Middle frontal gyrus (tissue), 1 donor: ENCODE data around the gene C10orf95.
"Not testable (repeated sequence)": the region's sequence is repeated elsewhere in the genome, so short reads cannot be mapped to it uniquely, and the experiment has no call there.

Experiments
- DNase-seq: peaks from one replicate; pipeline ENCODE4 v3.0.0-alpha.2; 2015; ENCODE audit warnings: low spot score; ENCODE audit errors: extremely low spot score

The C10orf95 gene

DNA sequence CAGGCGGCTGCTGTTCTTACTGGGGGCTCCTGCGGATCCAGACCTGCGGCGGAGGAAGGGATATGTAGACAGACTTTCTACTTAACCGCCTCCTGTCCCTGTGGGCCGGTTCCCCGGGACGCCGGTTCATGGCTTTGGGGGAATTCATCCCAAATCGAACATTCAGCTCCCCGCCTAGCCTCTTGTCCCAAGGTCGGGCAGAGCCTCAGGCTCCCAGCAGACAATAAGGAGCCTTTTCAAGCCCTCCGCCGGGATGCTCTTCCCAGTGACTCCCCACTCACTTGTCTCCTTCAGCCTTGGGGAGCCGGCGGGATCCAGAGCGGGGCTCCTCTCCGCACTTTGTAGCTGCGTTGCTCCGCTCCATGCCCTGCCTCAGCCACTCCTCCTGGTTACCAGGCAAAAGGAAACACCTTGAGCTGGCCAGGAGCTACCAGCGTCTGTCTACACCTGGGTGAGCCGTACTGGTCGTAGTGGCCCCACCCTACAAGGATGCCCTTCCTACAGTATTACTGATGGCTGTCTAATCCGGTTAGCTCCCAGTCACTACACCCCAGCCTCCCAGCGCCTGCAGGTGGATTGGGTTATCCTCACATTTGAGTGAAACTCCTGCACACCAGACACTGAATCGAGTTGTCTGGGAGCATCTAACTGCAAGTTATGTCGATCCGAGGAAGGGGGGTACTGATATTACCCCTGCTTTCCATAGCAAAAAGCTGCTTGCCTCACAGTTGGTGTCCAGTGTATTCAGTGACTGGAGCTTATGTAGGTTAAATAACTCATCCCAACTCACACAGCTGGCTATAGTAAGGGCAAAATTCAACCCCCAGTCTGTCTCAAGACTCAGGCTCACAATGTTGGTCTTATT, at the start of gene C10orf95:
C10orf95 (minus strand) TSS at position 439 of the 865 bp plus-strand sequence. CDS start 450 bp downstream, outside the sequence.
- no peak for DNase-seq

DNA sequence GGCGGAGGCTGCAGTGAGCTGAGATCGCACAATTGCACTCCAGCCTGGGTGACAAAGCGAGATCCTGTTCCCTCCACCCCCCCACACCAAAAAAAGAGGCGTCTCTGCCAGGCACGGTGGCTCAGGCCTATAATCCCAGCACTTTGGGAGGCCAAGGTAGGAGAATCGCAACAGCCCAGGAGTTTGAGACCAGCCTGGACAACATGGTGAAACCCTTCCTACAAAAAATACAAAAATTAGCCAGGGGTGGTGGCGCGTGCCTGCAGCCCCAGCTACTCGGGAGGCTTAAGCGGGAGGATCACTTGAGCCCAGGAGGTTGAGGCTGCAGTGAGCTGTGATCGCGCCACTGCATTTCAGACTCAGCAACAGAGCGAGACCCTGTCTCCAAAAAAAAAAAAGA, 49.3 kb upstream of the C10orf95 start:
- not testable (repeated sequence) for DNase-seq

- DNase-seq: no peak
Measured at GRCh38 chr10:102499356-102499755, 48.0 kb upstream of the C10orf95 start.

DNA sequence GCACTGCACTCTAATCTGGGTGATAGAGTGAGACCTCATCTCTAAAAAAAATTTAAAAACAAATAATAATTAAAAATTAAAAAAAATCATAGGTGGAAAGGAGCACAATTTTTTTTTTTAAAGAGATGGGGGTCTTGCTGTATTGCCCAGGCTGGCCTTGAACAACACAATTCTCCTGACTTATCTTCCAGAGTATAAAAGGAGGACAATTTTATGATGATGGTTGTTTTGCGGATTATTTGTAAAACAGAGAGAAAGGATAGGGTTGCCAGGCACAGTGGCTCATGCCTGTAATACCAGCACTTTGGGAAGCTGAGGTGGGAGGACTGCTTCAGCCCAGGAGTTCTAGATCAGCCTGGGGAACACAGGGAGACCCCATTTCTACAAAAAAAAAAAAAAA, 46.2 kb upstream of the C10orf95 start:
- no peak for DNase-seq

- DNase-seq: no peak
Measured at GRCh38 chr10:102493771-102494170, 42.4 kb upstream of the C10orf95 start.

DNA sequence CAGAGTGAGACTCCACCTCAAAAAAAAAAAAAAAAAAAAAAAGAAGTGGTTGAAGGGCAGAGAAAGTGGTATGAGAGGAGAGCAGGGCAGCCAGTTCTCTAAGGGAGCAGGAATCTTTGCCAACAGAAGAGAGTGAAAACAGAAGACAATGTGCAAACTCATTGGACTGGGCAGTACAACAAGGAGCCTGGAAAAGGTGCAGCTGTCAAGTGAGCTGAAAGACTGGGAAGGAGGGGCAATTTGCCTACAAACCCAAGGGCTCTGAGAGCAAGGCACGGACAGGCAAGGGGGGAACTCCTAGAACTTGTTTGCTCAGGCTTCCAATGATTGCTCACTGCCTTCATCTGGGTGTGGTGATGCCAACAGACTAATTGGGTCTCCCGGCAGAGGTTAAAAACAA, 41.6 kb upstream of the C10orf95 start:
- DNase-seq: no peak

DNA sequence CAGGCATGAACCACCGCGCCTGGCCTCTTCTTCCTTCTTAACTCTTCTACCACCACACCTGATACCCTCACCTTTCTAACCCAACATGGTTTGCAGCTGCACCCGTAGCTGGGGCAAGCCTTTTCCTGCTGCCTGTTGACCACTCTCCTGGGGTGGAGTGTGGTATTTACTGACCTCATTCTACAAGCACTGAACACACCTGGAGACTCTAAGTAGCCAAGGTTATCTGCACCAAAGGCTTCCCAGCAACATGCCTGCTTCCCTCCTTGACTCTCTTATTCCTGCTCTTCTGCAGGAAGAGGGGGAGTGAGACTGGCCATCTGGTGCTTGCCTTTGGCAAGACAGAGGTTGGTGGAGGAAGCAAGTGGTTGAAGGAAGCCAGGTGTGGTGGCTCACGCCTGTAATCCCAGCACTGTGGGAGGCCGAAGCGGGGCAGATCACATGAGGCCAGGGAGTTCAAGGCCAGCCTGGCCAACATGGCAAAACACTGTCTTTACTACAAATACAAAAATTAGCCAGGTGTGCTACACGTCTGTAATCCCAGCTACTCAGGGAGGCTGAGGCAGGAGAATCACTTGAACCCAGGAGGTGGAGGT, 41.1 kb upstream of the C10orf95 start:
- no peak for DNase-seq

GRCh38 chr10:102491136-102491535, 39.8 kb upstream of the C10orf95 start:
- DNase-seq: no peak

- no peak for DNase-seq
Measured at GRCh38 chr10:102485093-102485784, 33.9 kb upstream of the C10orf95 start.

GRCh38 chr10:102484021-102484420, 32.7 kb upstream of the C10orf95 start:
- DNase-seq: no peak

DNA sequence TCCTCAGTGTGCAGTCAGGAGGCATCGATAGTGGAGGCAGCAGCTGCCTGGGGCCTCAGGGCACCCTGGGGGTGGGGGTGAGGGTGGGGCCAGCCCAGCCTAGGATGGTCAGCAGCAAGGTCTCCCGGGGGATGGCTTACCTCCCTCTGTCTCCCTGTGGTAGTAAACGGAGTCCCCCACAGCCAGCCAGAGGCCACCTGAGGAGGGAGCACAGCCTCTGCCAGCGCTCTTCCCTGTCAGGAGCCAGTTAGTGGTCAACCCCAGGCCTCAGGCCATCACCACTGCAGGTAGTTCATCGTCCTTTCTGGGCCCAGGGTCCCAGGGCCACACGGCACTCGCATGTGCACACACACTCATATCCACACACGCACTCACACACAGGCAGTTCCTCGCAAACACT, 29.1 kb upstream of the C10orf95 start:
- no peak for DNase-seq

DNA sequence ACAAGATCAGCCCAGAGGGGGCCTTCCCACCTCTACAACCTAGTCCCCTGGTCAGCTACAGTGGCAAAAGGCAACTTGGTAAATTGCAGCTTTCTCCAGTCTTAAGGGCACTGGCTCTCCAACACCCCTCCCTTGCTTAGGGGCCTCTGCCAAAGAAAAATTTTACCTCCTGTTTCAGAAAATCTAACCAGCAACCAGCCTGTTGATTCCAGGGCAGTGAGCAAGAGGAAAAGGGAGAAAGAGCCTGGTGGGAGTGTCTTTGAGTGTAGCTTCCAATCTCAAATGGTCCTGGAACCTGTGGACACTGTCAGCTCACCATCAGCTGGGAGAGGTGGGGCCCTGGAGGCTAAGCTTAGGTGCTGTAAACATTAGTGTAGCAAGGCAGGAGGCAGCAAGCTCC, 28.3 kb upstream of the C10orf95 start:
- no peak for DNase-seq

- DNase-seq: no peak
Measured at GRCh38 chr10:102476466-102477141, 25.3 kb upstream of the C10orf95 start.

GRCh38 chr10:102475451-102476040, 24.2 kb upstream of the C10orf95 start:
- no peak for DNase-seq

DNA sequence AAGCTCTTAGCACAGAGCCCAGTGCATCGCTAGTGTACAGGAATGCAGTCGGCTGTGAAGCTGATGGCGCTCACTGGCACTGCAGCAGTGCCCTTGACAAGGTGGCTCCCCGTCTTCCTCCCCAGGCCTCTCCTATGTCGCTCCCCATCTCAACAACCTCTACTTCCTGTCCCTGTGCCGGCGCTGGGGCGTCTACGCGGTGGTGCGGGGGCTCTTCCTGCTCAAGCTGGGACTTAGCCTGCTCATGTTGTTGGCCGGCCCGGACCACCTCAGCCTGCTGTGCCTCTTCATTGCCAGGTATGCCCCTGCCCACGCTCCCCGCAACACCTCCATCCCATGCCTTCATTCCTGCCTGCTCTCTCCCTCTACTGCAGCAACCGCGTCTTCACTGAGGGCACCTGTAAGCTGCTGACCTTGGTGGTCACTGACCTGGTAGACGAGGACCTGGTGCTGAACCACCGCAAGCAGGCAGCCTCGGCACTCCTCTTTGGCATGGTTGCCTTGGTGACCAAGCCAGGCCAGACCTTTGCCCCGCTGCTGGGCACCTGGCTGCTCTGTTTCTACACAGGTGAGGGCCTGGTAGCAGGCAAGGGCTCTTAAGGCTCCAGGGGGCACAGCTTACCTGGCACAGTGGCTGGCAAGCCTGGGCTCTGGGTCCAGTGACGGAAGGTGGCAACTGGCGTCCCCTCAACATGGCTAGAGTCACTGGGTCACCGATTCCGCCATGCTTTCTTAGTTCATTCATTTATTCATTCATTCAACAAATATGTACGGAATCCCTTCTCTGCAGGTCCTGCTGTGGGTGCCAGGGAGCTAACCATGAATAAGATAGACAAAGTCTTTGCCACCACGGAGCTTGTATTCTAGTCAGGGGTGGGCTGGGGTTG, 22.3 kb upstream of the C10orf95 start:
- DNase-seq: no peak

- no peak for DNase-seq
Measured at GRCh38 chr10:102470579-102471546, 19.5 kb upstream of the C10orf95 start.

- DNase-seq: no peak
Measured at GRCh38 chr10:102468683-102469082, 17.3 kb upstream of the C10orf95 start.

- DNase-seq: no peak
Measured at GRCh38 chr10:102467971-102468438, 16.7 kb upstream of the C10orf95 start.

DNA sequence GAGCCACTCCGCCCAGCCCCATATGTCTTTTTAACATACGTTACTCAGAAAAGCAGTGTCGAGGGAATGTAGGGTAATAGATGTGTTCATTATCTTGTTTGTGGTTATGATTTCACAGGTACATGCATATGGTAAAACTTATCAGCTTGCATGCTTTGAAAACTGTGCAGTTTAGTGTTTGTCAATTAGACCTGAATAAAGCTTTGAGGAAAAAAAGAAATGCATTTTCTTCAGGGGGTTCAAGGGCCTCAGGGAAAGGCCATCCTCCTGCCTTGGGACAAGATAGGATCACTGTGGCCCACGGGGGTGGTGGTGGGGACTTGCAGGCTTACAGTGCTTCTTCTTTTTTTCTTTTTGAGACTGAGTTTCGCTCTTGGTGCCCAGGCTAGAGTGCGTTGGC, 16.0 kb upstream of the C10orf95 start:
- no peak for DNase-seq
